Measurements from ENCODE around the gene RBM10. TPM values are rescaled to one million over a fixed set of nuclear protein-coding genes. Genes with fewer than 3 reads are reported as not detected.

RBM10 gene
- total RNA-seq, 2 donors from 2014 or later, result 22.1 to 32.1 TPM

DNA sequence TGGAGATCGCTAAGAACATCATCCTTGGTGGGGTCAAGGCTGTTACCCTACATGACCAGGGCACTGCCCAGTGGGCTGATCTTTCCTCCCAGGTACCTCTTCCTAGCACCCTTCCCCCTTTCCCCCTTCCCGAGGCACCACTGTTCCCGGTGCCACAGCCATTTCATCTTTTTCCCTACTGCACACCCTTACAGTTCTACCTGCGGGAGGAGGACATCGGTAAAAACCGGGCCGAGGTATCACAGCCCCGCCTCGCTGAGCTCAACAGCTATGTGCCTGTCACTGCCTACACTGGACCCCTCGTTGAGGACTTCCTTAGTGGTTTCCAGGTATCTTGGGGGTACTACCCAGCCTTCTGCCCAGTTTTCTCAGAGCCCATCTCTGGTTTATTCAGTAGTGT lies 54.3 kb downstream of the RBM10 start:
- H3K36me3 ChIP-seq, result peaks cover 62% of the 10 kb centered on the region
- H3K27me3 ChIP-seq, result no peaks in the 10 kb centered on the region
- DNase-seq (ENCODE audit: low spot score), result no peak
- no peaks in the 10 kb centered on the region for H3K9me3 ChIP-seq
- no peak overlapping the region for H3K4me3 ChIP-seq
- TF ChIP-seq, protein P1, sequence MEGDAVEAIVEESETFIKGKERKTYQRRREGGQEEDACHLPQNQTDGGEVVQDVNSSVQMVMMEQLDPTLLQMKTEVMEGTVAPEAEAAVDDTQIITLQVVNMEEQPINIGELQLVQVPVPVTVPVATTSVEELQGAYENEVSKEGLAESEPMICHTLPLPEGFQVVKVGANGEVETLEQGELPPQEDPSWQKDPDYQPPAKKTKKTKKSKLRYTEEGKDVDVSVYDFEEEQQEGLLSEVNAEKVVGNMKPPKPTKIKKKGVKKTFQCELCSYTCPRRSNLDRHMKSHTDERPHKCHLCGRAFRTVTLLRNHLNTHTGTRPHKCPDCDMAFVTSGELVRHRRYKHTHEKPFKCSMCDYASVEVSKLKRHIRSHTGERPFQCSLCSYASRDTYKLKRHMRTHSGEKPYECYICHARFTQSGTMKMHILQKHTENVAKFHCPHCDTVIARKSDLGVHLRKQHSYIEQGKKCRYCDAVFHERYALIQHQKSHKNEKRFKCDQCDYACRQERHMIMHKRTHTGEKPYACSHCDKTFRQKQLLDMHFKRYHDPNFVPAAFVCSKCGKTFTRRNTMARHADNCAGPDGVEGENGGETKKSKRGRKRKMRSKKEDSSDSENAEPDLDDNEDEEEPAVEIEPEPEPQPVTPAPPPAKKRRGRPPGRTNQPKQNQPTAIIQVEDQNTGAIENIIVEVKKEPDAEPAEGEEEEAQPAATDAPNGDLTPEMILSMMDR (IDR thresholded peaks at IDR 0.05), result no peak
- H3K4me1 ChIP-seq, result peaks cover 0 to 44% of the 10 kb centered on the region in 2 donors
- H3K27ac ChIP-seq, result no peak overlapping the region

DNA sequence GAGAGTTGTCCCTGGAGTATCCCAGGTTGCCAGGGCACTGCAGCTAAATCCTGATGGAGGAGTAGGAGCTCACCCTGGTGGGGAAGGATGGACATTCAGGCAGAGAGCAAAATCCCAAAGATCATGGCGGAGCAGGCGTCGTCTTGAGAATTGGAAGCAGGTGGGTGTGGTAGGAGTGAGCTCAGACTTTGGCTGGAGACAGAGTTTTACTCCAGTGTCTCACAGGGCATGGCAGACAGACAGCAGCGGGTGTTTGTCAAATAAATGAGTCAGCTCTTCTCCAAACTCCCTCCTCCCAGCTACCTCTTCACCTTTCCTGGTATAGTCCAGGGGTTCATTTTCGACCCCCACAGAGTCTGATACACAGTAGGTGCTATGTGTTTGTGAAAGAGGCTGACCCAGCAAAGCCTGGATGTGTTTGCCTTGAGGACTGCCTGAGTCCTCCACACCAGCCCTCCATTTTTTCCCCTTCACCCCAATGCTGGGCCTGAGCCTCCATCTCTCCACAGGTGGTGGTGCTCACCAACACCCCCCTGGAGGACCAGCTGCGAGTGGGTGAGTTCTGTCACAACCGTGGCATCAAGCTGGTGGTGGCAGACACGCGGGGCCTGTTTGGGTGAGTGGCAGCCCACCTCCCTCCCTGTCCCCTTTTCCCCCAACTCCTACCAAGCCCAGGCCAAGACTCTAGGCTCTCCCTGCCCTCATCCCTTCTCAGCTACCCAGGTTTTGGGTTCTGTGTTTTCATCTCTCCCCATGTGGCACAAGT lies 55.5 kb downstream of the RBM10 start:
- Histone ChIP-seq H3K36me3 (peaks cover 73% of the 10 kb centered on the region), H3K4me1 (peaks cover 0 to 31% of the 10 kb centered on the region in 2 donors), H3K27me3 (no peaks in the 10 kb centered on the region), H3K9me3 (no peaks in the 10 kb centered on the region), H3K4me3 (no peak overlapping the region), H3K27ac (peak overlapping the region; percentile 14 to 39)
- DNase-seq (ENCODE audit: low spot score), result peak; percentile 74
- TF ChIP-seq, protein P1 (IDR thresholded peaks at IDR 0.05), result peak in 1 of 2 donors; percentile 18

DNA sequence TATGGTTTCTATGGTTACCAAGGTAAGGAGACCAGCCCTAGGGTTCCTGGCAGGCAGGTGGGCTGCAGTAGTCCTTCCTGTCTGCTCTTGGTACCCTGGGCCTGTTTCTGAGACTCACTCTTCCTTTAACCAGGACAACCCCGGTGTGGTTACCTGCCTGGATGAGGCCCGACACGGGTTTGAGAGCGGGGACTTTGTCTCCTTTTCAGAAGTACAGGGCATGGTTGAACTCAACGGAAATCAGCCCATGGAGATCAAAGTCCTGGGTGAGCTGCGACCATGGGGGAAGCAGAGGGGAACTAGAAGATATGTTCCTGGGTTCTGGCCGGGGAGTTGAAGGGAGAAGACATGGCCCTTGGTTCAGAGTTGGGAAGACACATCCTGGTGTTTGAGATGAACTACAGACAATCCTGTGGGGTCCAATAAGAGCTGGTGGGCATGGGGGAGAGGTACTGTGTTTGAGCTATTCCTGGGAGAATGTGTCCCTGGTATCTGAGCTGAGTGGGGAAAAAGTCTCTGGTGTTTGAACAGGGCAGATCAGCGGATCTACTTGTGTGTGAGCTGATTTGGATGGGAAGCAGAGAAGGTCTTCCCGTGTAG lies 56.4 kb downstream of the RBM10 start:
- H3K27ac ChIP-seq, result peak overlapping the region in 1 of 2 donors; percentile 14
- H3K27me3 ChIP-seq, result no peaks in the 10 kb centered on the region
- no peaks in the 10 kb centered on the region for H3K9me3 ChIP-seq
- H3K4me1 ChIP-seq, result peaks cover 0 to 22% of the 10 kb centered on the region in 2 donors
- H3K36me3 ChIP-seq, result peaks cover 82% of the 10 kb centered on the region
- TF ChIP-seq, protein P1 (IDR thresholded peaks at IDR 0.05), result no peak
- no peak for DNase-seq (ENCODE audit: low spot score)
- no peak overlapping the region for H3K4me3 ChIP-seq

DNA sequence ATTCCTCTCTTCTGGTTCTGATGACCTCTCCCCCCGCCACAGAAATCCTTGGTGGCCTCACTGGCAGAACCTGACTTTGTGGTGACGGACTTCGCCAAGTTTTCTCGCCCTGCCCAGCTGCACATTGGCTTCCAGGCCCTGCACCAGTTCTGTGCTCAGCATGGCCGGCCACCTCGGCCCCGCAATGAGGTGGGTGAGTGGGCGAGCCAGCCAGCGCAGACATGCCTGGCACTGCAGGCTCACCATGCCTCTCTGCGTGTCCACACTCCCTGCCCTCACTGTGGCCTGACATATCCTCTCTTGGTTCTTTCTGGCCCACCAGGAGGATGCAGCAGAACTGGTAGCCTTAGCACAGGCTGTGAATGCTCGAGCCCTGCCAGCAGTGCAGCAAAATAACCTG lies 57.3 kb downstream of the RBM10 start:
- Histone ChIP-seq H3K36me3 (peaks cover 91% of the 10 kb centered on the region), H3K27me3 (no peaks in the 10 kb centered on the region), H3K27ac (no peak overlapping the region), H3K4me1 (peaks cover 0 to 13% of the 10 kb centered on the region in 2 donors), H3K9me3 (no peaks in the 10 kb centered on the region), H3K4me3 (no peak overlapping the region)
- TF ChIP-seq, protein P1 (IDR thresholded peaks at IDR 0.05), result no peak
- DNase-seq (ENCODE audit: low spot score), result no peak

DNA sequence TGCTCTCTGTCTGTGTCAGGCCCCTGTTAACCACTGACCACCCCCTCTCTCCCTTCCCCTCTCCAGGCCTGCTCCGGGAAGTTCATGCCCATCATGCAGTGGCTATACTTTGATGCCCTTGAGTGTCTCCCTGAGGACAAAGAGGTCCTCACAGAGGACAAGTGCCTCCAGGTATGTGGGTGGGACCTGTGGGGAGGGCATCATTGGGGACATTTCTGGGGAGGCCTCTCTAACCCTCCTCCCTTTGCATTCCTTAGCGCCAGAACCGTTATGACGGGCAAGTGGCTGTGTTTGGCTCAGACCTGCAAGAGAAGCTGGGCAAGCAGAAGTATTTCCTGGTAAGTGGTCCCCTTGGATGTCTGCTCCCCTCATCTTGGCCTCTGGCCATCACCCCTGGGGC lies 57.9 kb downstream of the RBM10 start:
- peaks cover 96% of the 10 kb centered on the region for H3K36me3 ChIP-seq
- no peaks in the 10 kb centered on the region for H3K9me3 ChIP-seq
- no peaks in the 10 kb centered on the region for H3K27me3 ChIP-seq
- TF ChIP-seq, protein P1 (IDR thresholded peaks at IDR 0.05), result no peak
- H3K4me3 ChIP-seq, result no peak overlapping the region
- no peak overlapping the region for H3K27ac ChIP-seq
- H3K4me1 ChIP-seq, result peaks cover 0 to 8% of the 10 kb centered on the region in 2 donors
- no peak for DNase-seq (ENCODE audit: low spot score)
